Activated CD4-positive, alpha-beta T cell treated with anti-CD3 and anti-CD28 coated beads, Interleukin-2, amount 50 U/mL, for 24 hours (primary cell): ENCODE results near the gene ZNF397.
"Not testable (repeated sequence)": the region's sequence is repeated elsewhere in the genome, so short reads cannot be mapped to it uniquely, and the experiment has no call there.

Experiments used
- DNase-seq, 2 donors: peaks; one replicate each; pipeline ENCODE4 v3.0.0-alpha.2; 2020; ENCODE audit warnings: low read depth in 1 of 2, low spot score in 1 of 2

Gene ZNF397

GRCh38 chr18:35240664-35241447, at the start of gene ZNF397:
ZNF397 (plus strand) TSS chr18:35241034; CDS start chr18:35242471, 1,437 bp downstream.
- peak; percentile 87 to 95 for DNase-seq

GRCh38 chr18:35191698-35192025, 49.2 kb upstream of the ZNF397 start:
- no peak for DNase-seq

GRCh38 chr18:35192415-35192814, 48.4 kb upstream of the ZNF397 start:
- DNase-seq: no peak

- no peak for DNase-seq
Observed at GRCh38 chr18:35193316-35193715, 47.5 kb upstream of the ZNF397 start.

GRCh38 chr18:35197296-35197695, 43.5 kb upstream of the ZNF397 start:
- no peak for DNase-seq

GRCh38 chr18:35201256-35201931, 39.4 kb upstream of the ZNF397 start:
- no peak for DNase-seq

GRCh38 chr18:35203067-35203466, 37.8 kb upstream of the ZNF397 start:
- DNase-seq: no peak

GRCh38 chr18:35205199-35205712, 35.6 kb upstream of the ZNF397 start:
- DNase-seq: no peak

GRCh38 chr18:35205746-35206458, 34.9 kb upstream of the ZNF397 start:
- DNase-seq: not testable (repeated sequence)

GRCh38 chr18:35215026-35215425, 25.8 kb upstream of the ZNF397 start:
- no peak for DNase-seq

GRCh38 chr18:35216611-35217010, 24.2 kb upstream of the ZNF397 start:
- not testable (repeated sequence) for DNase-seq

- DNase-seq: not testable (repeated sequence)
Observed at GRCh38 chr18:35219331-35219730, 21.5 kb upstream of the ZNF397 start.

- DNase-seq: no peak
Observed at GRCh38 chr18:35220424-35220823, 20.4 kb upstream of the ZNF397 start.

- DNase-seq: no peak
Observed at GRCh38 chr18:35223797-35224196, 17.0 kb upstream of the ZNF397 start.

- DNase-seq: no peak
Observed at GRCh38 chr18:35227254-35227653, 13.6 kb upstream of the ZNF397 start.

- peak; percentile 52 to 74 for DNase-seq
Observed at GRCh38 chr18:35231052-35231451, 9.8 kb upstream of the ZNF397 start.

GRCh38 chr18:35236571-35237363, 4.1 kb upstream of the ZNF397 start:
- DNase-seq: no peak

GRCh38 chr18:35239314-35239713, 1.5 kb upstream of the ZNF397 start:
- no peak for DNase-seq

GRCh38 chr18:35241448-35241804, 592 bp downstream of the ZNF397 start:
- DNase-seq: no peak

GRCh38 chr18:35242426-35242825, 1.6 kb downstream of the ZNF397 start:
- DNase-seq: no peak

- no peak for DNase-seq
Observed at GRCh38 chr18:35244671-35245070, 3.8 kb downstream of the ZNF397 start.
